ENCODE results near the gene CDX1. TPM values are rescaled to one million over a fixed set of nuclear protein-coding genes. Genes with fewer than 3 reads are reported as not detected.

CDX1 gene
- total RNA-seq, 1 experiment from 2014 or later: not detected

DNA sequence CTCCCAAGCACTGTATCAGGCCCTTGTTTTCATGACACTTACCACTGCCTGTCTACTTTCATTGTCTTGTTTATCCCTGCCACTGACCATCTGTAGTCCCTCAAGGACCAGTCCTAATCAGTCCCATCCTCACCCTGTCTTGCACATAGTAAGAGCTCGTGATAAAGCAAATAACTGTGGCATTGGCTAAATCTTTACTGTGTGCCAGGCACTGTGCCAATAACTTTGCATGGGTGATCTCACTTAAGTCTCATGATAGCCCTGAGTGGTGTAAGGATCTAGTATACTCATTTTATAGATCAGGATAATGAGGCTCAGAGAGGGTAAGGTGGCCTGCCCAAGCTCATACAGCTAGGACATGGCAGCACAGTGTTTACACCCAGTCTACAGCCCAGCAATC lies 5.6 kb downstream of the CDX1 start:
- DNase-seq (ENCODE audit: unreplicated experiment): no peak
- no peaks in the 10 kb centered on the region for H3K4me1 Mint-ChIP-seq (ENCODE audit: insufficient read depth, unreplicated experiment)
- no peak overlapping the region for H3K4me3 Mint-ChIP-seq (ENCODE audit: unreplicated experiment)
- TF ChIP-seq, protein P1, sequence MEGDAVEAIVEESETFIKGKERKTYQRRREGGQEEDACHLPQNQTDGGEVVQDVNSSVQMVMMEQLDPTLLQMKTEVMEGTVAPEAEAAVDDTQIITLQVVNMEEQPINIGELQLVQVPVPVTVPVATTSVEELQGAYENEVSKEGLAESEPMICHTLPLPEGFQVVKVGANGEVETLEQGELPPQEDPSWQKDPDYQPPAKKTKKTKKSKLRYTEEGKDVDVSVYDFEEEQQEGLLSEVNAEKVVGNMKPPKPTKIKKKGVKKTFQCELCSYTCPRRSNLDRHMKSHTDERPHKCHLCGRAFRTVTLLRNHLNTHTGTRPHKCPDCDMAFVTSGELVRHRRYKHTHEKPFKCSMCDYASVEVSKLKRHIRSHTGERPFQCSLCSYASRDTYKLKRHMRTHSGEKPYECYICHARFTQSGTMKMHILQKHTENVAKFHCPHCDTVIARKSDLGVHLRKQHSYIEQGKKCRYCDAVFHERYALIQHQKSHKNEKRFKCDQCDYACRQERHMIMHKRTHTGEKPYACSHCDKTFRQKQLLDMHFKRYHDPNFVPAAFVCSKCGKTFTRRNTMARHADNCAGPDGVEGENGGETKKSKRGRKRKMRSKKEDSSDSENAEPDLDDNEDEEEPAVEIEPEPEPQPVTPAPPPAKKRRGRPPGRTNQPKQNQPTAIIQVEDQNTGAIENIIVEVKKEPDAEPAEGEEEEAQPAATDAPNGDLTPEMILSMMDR (IDR thresholded peaks at IDR 0.05; ENCODE audit: unreplicated experiment): no peak
- H3K27me3 Mint-ChIP-seq (ENCODE audit: insufficient read depth, unreplicated experiment): peaks cover 20% of the 10 kb centered on the region
- no TSS peak for BruUV-seq (replicated peaks)
- intact Hi-C loops (cut with micrococcal nuclease): no loop called here
- no peak overlapping the region for H3K27ac Mint-ChIP-seq (ENCODE audit: low read depth, unreplicated experiment)
- POLR2A ChIA-PET: no interaction called here
- CTCF ChIA-PET: interaction anchor here (0.9 to 5.8 kb wide), 6 partner anchors 9 to 53 kb away, joined by 3 to 35 read pairs (median 4); no protein-coding TSS in a partner anchor
- H3K9me3 Mint-ChIP-seq (ENCODE audit: unreplicated experiment): no peaks in the 10 kb centered on the region
- H3K36me3 Mint-ChIP-seq (ENCODE audit: insufficient read depth, unreplicated experiment): no peaks in the 10 kb centered on the region

DNA sequence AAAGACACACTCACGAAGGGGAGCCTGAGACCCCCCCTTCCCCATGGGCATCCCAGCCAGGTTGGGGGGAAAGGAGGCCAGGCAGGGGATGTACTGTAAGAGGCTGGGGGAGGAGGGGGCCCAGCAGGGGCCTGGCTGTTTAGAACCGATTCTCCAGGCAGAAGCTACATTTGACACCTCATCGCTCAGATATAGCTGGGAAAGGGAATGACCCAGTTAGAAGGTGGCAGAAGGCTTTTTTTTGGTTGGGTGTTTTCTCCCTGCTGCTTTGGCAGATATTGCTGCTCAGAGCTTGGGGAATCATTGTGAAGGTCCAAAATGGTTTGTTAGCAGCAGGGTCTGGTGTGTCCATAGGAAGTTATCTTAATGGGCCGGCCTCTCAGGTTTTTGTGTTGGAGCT lies 6.0 kb downstream of the CDX1 start:
- H3K36me3 Mint-ChIP-seq (ENCODE audit: insufficient read depth, unreplicated experiment): no peaks in the 10 kb centered on the region
- POLR2A ChIA-PET: no interaction called here
- no peak for DNase-seq (ENCODE audit: unreplicated experiment)
- no peaks in the 10 kb centered on the region for H3K4me1 Mint-ChIP-seq (ENCODE audit: insufficient read depth, unreplicated experiment)
- no peak overlapping the region for H3K4me3 Mint-ChIP-seq (ENCODE audit: unreplicated experiment)
- no TSS peak for BruUV-seq (replicated peaks)
- CTCF ChIA-PET: interaction anchor here (0.6 to 5.8 kb wide), 6 partner anchors 10 to 207 kb away, joined by 3 to 35 read pairs (median 6); no protein-coding TSS in a partner anchor
- H3K27me3 Mint-ChIP-seq (ENCODE audit: insufficient read depth, unreplicated experiment): peaks cover 20% of the 10 kb centered on the region
- TF ChIP-seq, protein P1 (IDR thresholded peaks at IDR 0.05; ENCODE audit: unreplicated experiment): no peak
- H3K9me3 Mint-ChIP-seq (ENCODE audit: unreplicated experiment): no peaks in the 10 kb centered on the region
- H3K27ac Mint-ChIP-seq (ENCODE audit: low read depth, unreplicated experiment): no peak overlapping the region
- intact Hi-C loops (cut with micrococcal nuclease): no loop called here

DNA sequence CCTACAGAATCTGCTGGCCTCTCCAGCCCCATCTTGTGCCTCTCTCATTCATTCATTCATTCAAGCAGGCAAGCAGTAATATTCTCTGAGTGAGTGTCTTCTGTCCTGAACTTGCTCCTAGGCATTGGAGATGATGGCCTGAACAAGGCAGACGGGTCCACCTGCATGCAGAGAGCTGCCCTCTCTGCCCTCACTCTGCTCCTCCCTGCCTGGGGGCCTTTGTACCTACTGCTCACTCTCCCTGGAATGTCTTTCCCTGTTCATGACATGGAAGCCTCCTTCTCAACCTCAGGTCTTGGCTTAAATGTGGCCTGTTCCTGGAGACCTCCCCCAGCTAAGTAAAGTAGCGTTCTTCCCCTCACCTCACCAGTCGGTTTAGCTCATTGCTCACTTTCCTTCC lies 6.6 kb downstream of the CDX1 start:
- Mint-ChIP-seq H3K4me3 (ENCODE audit: unreplicated experiment) (no peak overlapping the region), H3K4me1 (ENCODE audit: insufficient read depth, unreplicated experiment) (no peaks in the 10 kb centered on the region), H3K27me3 (ENCODE audit: insufficient read depth, unreplicated experiment) (peaks cover 20% of the 10 kb centered on the region), H3K36me3 (ENCODE audit: insufficient read depth, unreplicated experiment) (no peaks in the 10 kb centered on the region), H3K27ac (ENCODE audit: low read depth, unreplicated experiment) (no peak overlapping the region), H3K9me3 (ENCODE audit: unreplicated experiment) (no peaks in the 10 kb centered on the region)
- TF ChIP-seq, protein P1 (IDR thresholded peaks at IDR 0.05; ENCODE audit: unreplicated experiment): no peak
- DNase-seq (ENCODE audit: unreplicated experiment): no peak
- ChIA-PET CTCF (interaction anchor here (0.6 to 5.8 kb wide), 5 partner anchors 10 to 206 kb away, joined by 3 to 35 read pairs (median 7); no protein-coding TSS in a partner anchor), POLR2A (no interaction called here)
- BruUV-seq (replicated peaks): no TSS peak
- intact Hi-C loops (cut with micrococcal nuclease): no loop called here

DNA sequence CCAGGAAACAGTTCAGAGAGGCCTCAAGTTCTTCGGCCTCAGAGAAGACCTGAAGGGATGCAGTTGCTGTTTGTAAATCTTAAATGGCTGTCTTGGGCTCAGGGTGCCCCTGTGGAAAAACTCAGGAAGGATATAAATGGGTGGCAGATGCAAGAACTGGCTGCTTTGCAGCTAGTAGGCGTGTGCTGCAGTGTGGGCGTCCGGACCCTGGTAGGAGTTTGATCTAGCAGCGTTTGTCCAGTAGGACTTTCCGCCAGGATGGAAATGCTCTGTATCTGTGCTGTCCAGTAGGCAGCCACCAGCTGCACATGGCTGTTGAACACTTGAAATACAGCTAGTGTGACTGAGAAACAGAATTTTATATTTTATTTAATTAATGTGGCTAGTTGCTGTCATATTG lies 7.7 kb downstream of the CDX1 start:
- H3K9me3 Mint-ChIP-seq (ENCODE audit: unreplicated experiment): no peaks in the 10 kb centered on the region
- BruUV-seq (replicated peaks): no TSS peak

More for the DNA sequence above, 7.7 kb downstream of the CDX1 start:
- TF ChIP-seq, protein P1 (IDR thresholded peaks at IDR 0.05; ENCODE audit: unreplicated experiment): no peak
- Mint-ChIP-seq H3K4me1 (ENCODE audit: insufficient read depth, unreplicated experiment) (no peaks in the 10 kb centered on the region), H3K36me3 (ENCODE audit: insufficient read depth, unreplicated experiment) (no peaks in the 10 kb centered on the region), H3K27ac (ENCODE audit: low read depth, unreplicated experiment) (no peak overlapping the region), H3K27me3 (ENCODE audit: insufficient read depth, unreplicated experiment) (peaks cover 18% of the 10 kb centered on the region), H3K4me3 (ENCODE audit: unreplicated experiment) (no peak overlapping the region)
- intact Hi-C loops (cut with micrococcal nuclease): no loop called here
- no peak for DNase-seq (ENCODE audit: unreplicated experiment)
- ChIA-PET CTCF (interaction anchor here (0.6 to 5.8 kb wide), 7 partner anchors 12 to 322 kb away, joined by 3 to 35 read pairs (median 4); no protein-coding TSS in a partner anchor), POLR2A (interaction anchor here (0.6 to 0.7 kb wide), 2 partner anchors 10 to 174 kb away, joined by 3 to 5 read pairs; no protein-coding TSS in a partner anchor)

All from MCF 10A (cell line).